Measurements from ENCODE around the gene DNAI2. TPM values are rescaled to one million over a fixed set of nuclear protein-coding genes. Genes with fewer than 3 reads are reported as not detected.

The DNAI2 gene
- total RNA-seq, 4 donors from 2014 or later = 0.13 TPM; not detected in 3

DNA sequence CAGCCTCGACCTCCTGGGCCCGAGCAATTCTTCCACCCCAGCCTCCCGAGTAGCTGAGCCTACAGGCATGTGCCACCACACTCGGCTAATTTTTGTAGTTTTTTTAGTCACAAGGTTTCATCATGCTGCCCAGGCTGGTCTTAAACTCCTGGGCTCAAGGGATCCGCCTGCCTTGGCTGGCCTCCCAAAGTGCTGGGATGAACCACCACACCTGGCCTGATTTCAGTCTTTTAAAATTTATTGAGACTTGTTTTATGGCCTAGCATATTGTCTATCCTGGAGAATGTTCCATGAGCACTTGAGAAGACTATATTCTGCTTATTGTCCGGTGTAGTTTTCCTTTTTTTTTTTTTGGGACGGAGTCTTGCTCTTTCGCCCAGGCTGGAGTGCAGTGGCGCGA is 18.5 kb downstream of the DNAI2 start:
- TF ChIP-seq, protein P1, sequence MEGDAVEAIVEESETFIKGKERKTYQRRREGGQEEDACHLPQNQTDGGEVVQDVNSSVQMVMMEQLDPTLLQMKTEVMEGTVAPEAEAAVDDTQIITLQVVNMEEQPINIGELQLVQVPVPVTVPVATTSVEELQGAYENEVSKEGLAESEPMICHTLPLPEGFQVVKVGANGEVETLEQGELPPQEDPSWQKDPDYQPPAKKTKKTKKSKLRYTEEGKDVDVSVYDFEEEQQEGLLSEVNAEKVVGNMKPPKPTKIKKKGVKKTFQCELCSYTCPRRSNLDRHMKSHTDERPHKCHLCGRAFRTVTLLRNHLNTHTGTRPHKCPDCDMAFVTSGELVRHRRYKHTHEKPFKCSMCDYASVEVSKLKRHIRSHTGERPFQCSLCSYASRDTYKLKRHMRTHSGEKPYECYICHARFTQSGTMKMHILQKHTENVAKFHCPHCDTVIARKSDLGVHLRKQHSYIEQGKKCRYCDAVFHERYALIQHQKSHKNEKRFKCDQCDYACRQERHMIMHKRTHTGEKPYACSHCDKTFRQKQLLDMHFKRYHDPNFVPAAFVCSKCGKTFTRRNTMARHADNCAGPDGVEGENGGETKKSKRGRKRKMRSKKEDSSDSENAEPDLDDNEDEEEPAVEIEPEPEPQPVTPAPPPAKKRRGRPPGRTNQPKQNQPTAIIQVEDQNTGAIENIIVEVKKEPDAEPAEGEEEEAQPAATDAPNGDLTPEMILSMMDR (IDR thresholded peaks at IDR 0.05) = no peak
- no peak for TF ChIP-seq POLR2A (IDR thresholded peaks at IDR 0.05)
- Histone ChIP-seq H3K27me3 (no peaks in the 10 kb centered on the region), H3K4me3 (replicated peaks in 1 of 3) (no peak overlapping the region), H3K36me3 (no peaks in the 10 kb centered on the region), H3K27ac (no peak overlapping the region), H3K4me1 (peaks cover 28% of the 10 kb centered on the region in 2 donors), H3K9me3 (no peaks in the 10 kb centered on the region)
- intact Hi-C loops (cut with DNase I) = no loop called here
- peak in 1 of 2 donors; percentile 44 for DNase-seq
- WGBS, 2 donors = 85 to 93% methylated on average over 10 of the region's 10 CpGs

DNA sequence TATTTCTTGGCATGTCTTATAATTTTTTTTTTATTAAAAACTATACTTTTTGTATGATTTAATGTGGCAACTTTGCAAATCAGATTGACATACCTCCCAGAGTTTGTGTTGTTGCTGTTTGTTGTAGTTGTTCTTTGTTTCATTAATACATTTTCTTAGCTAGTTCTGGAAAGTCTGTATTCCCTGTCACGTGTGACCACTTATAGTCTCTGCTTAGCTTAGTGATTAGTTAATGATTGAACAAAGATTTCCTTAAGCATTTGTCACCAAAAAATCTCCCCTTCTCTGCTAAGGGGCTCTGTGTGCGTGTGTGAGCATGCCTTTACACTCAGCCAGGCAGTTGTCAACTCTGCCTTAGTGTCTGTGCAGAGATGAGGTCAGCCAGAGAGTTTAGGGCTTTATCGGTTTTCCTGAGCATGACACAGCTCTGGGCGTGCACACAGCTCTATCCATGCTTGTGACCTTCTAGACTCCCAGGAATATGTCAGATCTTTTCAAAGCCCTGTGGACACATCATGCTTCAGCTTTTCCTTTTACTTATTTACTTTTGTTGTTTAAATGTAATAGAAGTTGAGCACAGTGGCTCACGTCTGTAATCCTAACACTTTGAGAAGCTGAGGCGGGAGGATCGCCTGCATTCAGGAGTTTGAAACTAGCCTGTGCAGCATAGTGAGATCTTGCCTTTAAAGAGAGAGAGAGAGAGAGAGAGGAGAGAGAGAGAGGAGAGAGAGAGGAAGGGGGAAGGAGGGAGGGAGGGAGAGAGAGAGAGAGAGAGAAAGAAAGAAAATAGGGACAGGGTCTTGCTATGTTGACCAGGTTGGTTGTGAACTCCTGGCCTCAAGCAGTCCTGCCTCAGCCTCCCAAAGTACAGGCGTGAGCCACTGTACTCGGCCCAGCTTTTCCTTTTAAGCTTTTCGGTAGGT is 21.9 kb downstream of the DNAI2 start:
- WGBS, 2 donors = 75 to 84% methylated on average over 9 to 10 of the region's 10 CpGs

DNA sequence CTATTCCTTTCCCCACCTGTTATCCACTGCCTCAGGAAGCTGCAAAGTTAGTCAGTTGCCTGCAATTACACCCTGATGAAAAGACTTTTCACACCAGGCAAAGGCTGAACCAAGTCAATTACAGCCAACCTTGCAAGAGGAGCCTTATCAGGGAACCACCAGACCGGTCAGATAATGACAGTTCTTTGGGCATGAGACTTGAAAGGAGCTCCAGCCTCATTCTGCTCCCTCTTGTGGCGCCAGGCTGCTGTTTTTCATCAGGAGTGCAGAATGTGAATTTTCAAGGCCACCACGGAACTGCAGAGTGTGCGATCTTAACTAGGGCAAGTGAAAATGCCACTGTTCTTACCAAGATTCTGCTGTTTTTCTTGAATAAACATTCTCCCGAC is 22.5 kb downstream of the DNAI2 start:
- intact Hi-C loops (cut with DNase I) = loop anchor here (5.0 kb wide), 1 partner anchor 84 kb away; the partner anchor contains the start of gene TTYH2
- TF ChIP-seq, protein P1 (IDR thresholded peaks at IDR 0.05) = peak; percentile 22 to 77 (median 65)
- TF ChIP-seq POLR2A (IDR thresholded peaks at IDR 0.05) = no peak
- H3K27me3 ChIP-seq = no peaks in the 10 kb centered on the region
- WGBS, 2 donors = 0 to 2% methylated on average over 5 of the region's 5 CpGs
- no peak overlapping the region for H3K4me3 ChIP-seq (replicated peaks in 1 of 3)
- H3K27ac ChIP-seq = peak overlapping the region; percentile 26 to 85 (median 76)
- H3K9me3 ChIP-seq = no peaks in the 10 kb centered on the region
- DNase-seq = peak; percentile 88 to 89
- H3K4me1 ChIP-seq = peaks cover 30 to 45% of the 10 kb centered on the region in 2 donors
- no peaks in the 10 kb centered on the region for H3K36me3 ChIP-seq

More for the DNA sequence above, 21.9 kb downstream of the DNAI2 start:
- intact Hi-C loops (cut with DNase I) = loop anchor here (5.0 kb wide), 1 partner anchor 84 kb away; the partner anchor contains the start of gene TTYH2
- no peak for DNase-seq
- Histone ChIP-seq H3K4me3 (replicated peaks in 1 of 3) (no peak overlapping the region), H3K27ac (peak overlapping the region in 2 of 3 donors; percentile 76 to 85), H3K27me3 (no peaks in the 10 kb centered on the region), H3K9me3 (no peaks in the 10 kb centered on the region), H3K4me1 (peaks cover 33 to 44% of the 10 kb centered on the region in 2 donors), H3K36me3 (no peaks in the 10 kb centered on the region)
- TF ChIP-seq, protein P1 (IDR thresholded peaks at IDR 0.05) = no peak
- TF ChIP-seq POLR2A (IDR thresholded peaks at IDR 0.05) = no peak

DNA sequence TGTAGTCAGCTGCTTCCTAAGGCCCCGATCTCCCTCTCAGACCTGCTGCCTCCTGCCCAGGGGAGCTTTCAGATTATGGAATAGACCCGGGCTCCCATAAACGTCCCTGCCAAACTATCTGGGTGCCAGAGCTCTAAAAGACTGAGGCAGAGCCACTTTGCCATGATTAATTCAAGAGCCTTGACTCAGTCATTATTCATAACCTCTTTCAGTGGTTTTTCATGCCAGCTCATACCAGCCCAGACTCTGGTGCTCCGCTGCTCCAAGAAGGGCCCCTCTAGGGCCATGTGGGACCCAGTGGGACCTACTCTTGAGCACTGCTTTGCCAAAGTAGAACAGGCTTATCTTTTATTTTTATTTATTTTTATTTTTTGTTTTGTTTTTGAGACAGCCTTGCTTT is 23.9 kb downstream of the DNAI2 start:
- WGBS, 2 donors = 59 to 77% methylated on average over 3 to 4 of the region's 4 CpGs
- no peak for TF ChIP-seq POLR2A (IDR thresholded peaks at IDR 0.05)
- TF ChIP-seq, protein P1 (IDR thresholded peaks at IDR 0.05) = no peak
- Histone ChIP-seq H3K36me3 (no peaks in the 10 kb centered on the region), H3K9me3 (no peaks in the 10 kb centered on the region), H3K27ac (peak overlapping the region; percentile 26 to 85 (median 76)), H3K4me3 (replicated peaks in 1 of 3) (no peak overlapping the region), H3K4me1 (peaks cover 40 to 54% of the 10 kb centered on the region in 2 donors), H3K27me3 (no peaks in the 10 kb centered on the region)
- intact Hi-C loops (cut with DNase I) = loop anchor here (5.0 kb wide), 1 partner anchor 86 kb away; the partner anchor contains the start of gene TTYH2
- DNase-seq = no peak

- Histone ChIP-seq H3K9me3 (no peaks in the 10 kb centered on the region), H3K4me3 (replicated peaks in 1 of 3) (no peak overlapping the region), H3K4me1 (peaks cover 43 to 57% of the 10 kb centered on the region in 2 donors), H3K27me3 (no peaks in the 10 kb centered on the region), H3K27ac (peak overlapping the region; percentile 64 to 85 (median 76)), H3K36me3 (no peaks in the 10 kb centered on the region)
- peak; percentile 79 to 82 for DNase-seq
- 24 to 38% methylated on average over 7 of the region's 7 CpGs for WGBS, 2 donors
- TF ChIP-seq, protein P1 (IDR thresholded peaks at IDR 0.05) = no peak
- no peak for TF ChIP-seq POLR2A (IDR thresholded peaks at IDR 0.05)
- intact Hi-C loops (cut with DNase I) = loop anchor here (5.0 kb wide), 1 partner anchor 86 kb away; the partner anchor contains the start of gene TTYH2
Observed at GRCh38 chr17:74298778-74299177, 24.7 kb downstream of the DNAI2 start.

Data from thyroid gland (tissue), 4 donors.